ENCODE results near the gene DCTN4. TPM values are rescaled to one million over a fixed set of nuclear protein-coding genes. Genes with fewer than 3 reads are reported as not detected.
A peak's percentile ranks its signal among the peaks of the same experiment; 100 is the strongest.

DCTN4 gene
- total and polyA plus RNA-seq, 2 of the 8 experiments (the other 6 are each of a cell fraction or from before 2014, with no cell fraction given): 20.5 to 42.7 TPM

DNA sequence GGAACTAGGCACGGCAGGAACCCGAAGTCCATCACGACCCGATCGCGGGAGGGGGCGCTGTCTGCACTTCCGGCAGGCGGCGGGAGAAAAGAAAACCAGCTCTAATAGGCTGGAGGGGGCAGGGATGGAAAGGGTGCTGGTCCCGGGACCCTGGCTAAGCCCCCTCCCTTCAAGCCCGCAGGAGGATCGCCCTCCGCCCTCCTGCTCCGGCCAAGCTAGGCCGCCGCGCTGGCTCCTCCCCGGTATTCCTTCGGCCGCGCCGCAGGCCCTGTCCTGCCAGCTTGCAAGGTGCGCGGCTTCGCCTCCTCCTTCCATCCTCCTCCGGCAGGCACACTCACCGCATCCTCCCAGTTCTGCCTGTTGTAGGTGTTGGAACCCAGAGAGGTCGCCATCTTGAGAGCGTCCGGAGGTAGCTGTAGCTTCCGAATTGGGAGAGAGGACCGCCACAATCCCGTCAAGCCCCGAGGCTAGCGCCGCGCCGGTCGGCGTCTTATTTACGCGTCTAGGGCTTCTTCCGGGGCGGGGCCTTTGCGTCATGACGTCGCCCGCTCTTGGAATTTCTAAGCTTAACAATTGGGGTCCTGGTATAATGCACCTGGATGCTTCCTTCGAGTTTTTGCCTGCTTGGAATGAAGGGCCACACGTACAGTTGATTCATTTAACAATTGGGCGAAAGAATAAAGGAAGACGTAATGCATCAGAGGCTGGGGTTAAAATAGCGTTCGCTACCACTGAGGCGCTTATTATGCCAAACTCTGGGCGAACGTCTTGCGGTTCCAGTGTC, 58.0 kb downstream of the DCTN4 start, which contains the start of gene RBM22 (continued):
- TF ChIP-seq KDM1A (IDR thresholded peaks at IDR 0.05; ENCODE audit: borderline replicate concordance, low read length): no peak
- TF ChIP-seq RBBP5 (IDR thresholded peaks at IDR 0.05; ENCODE audit: borderline replicate concordance, low read depth, low read length): peak; percentile 93
- TF ChIP-seq, protein P1, sequence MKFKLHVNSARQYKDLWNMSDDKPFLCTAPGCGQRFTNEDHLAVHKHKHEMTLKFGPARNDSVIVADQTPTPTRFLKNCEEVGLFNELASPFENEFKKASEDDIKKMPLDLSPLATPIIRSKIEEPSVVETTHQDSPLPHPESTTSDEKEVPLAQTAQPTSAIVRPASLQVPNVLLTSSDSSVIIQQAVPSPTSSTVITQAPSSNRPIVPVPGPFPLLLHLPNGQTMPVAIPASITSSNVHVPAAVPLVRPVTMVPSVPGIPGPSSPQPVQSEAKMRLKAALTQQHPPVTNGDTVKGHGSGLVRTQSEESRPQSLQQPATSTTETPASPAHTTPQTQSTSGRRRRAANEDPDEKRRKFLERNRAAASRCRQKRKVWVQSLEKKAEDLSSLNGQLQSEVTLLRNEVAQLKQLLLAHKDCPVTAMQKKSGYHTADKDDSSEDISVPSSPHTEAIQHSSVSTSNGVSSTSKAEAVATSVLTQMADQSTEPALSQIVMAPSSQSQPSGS (IDR thresholded peaks at IDR 0.05; ENCODE audit: low read length): no peak; the same call in 1 of the 2 replicates
- peak; percentile 54 for TF ChIP-seq SRF (IDR thresholded peaks at IDR 0.05; ENCODE audit: low read depth, low read length)
- no peak for TF ChIP-seq HDAC6 (IDR thresholded peaks at IDR 0.05; ENCODE audit: low read depth, low read length)
- TF ChIP-seq CTBP2 (IDR thresholded peaks at IDR 0.05; ENCODE audit: borderline replicate concordance, insufficient read depth, insufficient read length, low read length): no peak
- TF ChIP-seq TBP (IDR thresholded peaks at IDR 0.05; ENCODE audit: low read depth, low read length): peak; percentile 91
- TF ChIP-seq TAF7 (optimal IDR thresholded peaks at IDR 0.05; ENCODE audit: borderline replicate concordance, low read depth, low read length): peak; percentile 67
- TF ChIP-seq RNF2 (IDR thresholded peaks at IDR 0.05; ENCODE audit: borderline replicate concordance, low read depth, low read length, missing control alignments, poor library complexity, severe bottlenecking): no peak
- TF ChIP-seq JUN (IDR thresholded peaks at IDR 0.05; ENCODE audit: low read depth, low read length): no peak
- no peak for TF ChIP-seq MAFK (IDR thresholded peaks at IDR 0.05; ENCODE audit: low read depth, low read length)
- TF ChIP-seq SP4 (IDR thresholded peaks at IDR 0.05; ENCODE audit: low read length): peak; percentile 91
- TF ChIP-seq EGR1 (IDR thresholded peaks at IDR 0.05; ENCODE audit: borderline replicate concordance, low read depth, low read length): no peak
- TF ChIP-seq POU5F1 (IDR thresholded peaks at IDR 0.05; ENCODE audit: low read depth, low read length): no peak
- TF ChIP-seq BRCA1 (IDR thresholded peaks at IDR 0.05; ENCODE audit: low read depth, low read length): no peak
- TF ChIP-seq NRF1 (IDR thresholded peaks at IDR 0.05; ENCODE audit: low read depth, low read length): no peak
- TF ChIP-seq ASH2L (IDR thresholded peaks at IDR 0.05; ENCODE audit: low read length): peak; percentile 93
- peak; percentile 92 for TF ChIP-seq YY1 (IDR thresholded peaks at IDR 0.05; ENCODE audit: low read depth, low read length)
- TF ChIP-seq EZH2 (IDR thresholded peaks at IDR 0.05; ENCODE audit: low read depth, low read length, severe bottlenecking): no peak
- no peak for TF ChIP-seq SP2 (IDR thresholded peaks at IDR 0.05; ENCODE audit: low read length)

Measured in H1 (cell line).